ENCODE results near the gene ZNF423.

Gene ZNF423

DNA sequence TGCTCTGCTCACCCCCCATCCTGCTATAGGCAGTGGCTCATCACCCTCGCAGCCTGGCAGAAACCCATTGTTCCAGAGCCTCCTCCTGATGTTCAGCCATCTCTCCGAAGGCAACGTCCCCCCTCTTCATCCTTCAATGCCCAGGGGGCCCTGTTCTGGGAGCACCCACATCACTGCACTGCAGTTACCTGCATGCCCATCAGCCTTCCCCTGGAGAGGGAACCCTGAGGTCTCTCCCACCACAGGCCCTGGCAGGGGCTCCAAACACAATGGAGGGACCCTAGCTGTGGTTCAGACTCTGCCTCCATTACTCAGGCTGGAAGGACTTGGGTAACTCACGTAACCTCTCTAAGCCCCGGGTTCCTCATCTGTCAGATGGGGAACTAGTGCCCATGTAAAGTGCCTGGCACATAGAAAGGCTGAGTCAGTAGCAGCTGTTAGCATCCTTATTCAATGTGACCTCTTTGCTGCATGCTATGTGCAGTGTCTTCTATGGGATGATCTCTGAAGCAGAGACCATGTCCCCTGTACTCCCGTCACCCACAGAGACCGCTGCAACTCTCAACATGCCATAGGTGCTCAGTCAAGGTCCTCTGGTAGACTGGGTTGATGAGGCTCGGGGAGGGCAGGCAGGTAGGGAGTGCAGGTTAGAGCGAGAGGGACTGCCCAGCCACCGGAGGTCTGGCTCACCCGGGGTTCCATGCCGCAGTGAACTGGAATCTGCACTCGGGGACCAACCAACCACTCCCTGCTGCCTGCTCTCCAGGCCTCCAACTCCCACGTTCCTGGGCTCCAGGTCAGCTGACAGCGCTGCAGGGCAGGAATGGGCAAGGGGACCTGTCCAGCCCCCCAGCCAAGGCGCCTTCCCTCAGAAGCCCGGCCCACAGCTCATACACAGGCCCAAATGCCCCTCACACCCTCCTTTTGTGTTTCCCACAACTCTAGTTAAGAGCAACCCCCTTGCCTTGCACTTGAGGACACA, 233.2 kb downstream of the ZNF423 start:
- Histone ChIP-seq H3K27me3 (ENCODE audit: control insufficient read depth in 2 of 2, insufficient read depth in 2 of 2, low read length in 2 of 2) (no peaks in the 10 kb centered on the region), H3K9me3 (ENCODE audit: control insufficient read depth in 2 of 2, low read length in 2 of 2) (no peaks in the 10 kb centered on the region), H3K27ac (ENCODE audit: low read depth in 2 of 2, low read length in 2 of 2) (no peak overlapping the region), H3K9ac (ENCODE audit: low read depth in 1 of 2, low read length in 2 of 2) (no peak overlapping the region), H3K36me3 (ENCODE audit: control insufficient read depth in 2 of 2, insufficient read depth in 2 of 2, low read length in 2 of 2) (no peaks in the 10 kb centered on the region), H3K4me3 (ENCODE audit: low read length in 2 of 2) (no peak overlapping the region), H3K4me1 (ENCODE audit: control insufficient read depth in 2 of 2, insufficient read depth in 2 of 2, low read length in 2 of 2) (no peaks in the 10 kb centered on the region)

DNA sequence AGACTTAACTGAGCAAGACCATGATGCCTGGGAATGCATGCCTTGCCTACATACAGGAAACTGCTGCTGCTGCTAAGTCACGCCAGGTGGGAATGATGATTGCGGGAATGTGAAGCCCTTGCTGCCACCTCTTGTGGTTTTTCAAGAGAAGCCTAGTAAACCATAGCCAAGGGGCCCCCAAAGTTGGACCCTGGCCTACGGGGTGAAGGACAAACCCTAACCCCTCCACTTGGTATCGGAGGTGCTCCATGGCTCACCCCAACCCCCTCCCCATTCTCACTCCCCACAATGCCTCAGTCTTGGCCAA, 233.9 kb downstream of the ZNF423 start:
- Histone ChIP-seq H3K27me3 (ENCODE audit: control insufficient read depth in 2 of 2, insufficient read depth in 2 of 2, low read length in 2 of 2) (no peaks in the 10 kb centered on the region), H3K4me3 (ENCODE audit: low read length in 2 of 2) (no peak overlapping the region), H3K9me3 (ENCODE audit: control insufficient read depth in 2 of 2, low read length in 2 of 2) (no peaks in the 10 kb centered on the region), H3K4me1 (ENCODE audit: control insufficient read depth in 2 of 2, insufficient read depth in 2 of 2, low read length in 2 of 2) (no peaks in the 10 kb centered on the region), H3K36me3 (ENCODE audit: control insufficient read depth in 2 of 2, insufficient read depth in 2 of 2, low read length in 2 of 2) (no peaks in the 10 kb centered on the region), H3K27ac (ENCODE audit: low read depth in 2 of 2, low read length in 2 of 2) (no peak overlapping the region), H3K9ac (ENCODE audit: low read depth in 1 of 2, low read length in 2 of 2) (no peak overlapping the region)

DNA sequence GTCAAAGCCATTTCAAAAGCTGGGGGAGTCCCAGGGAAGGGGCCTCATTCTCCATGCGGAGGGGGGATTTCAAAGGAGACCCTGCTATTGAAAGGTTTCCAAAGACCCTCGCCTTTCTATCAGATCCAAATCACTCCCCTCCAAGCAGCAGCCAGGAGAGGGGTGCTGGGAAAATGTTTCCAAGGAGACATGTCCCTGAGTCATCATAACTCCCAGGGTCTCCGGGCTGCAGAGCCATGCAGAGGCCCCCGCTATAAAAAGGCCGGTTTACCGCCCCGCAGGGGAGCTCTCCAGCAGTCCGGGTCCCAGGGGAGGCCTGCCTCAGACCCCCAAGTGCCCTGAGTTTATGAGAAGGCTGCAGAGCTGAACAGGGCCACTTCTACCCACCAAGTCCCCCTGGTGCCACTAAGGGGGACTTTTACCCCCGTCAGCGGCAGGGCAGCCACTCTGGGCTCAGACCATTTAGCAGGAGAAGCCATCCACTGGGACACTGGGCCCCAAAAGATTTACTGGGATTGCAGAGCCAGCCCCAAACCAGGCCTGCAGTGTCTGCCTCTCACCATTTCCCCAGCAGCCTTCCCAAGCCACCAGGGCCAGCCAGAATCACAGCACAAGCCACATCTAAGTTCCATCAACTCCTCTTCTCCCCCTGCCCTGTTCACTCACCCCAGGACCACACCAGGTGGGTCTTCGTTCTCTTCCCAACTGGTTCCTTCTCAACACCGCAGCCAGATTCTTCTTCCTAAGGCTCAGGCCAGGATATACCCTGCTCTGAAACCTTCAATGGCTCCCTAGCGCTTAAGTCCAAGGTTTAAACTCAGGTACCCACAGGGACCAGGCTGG, 234.4 kb downstream of the ZNF423 start:
- Histone ChIP-seq H3K27ac (ENCODE audit: low read depth in 2 of 2, low read length in 2 of 2) (no peak overlapping the region), H3K9ac (ENCODE audit: low read depth in 1 of 2, low read length in 2 of 2) (no peak overlapping the region), H3K4me3 (ENCODE audit: low read length in 2 of 2) (no peak overlapping the region), H3K27me3 (ENCODE audit: control insufficient read depth in 2 of 2, insufficient read depth in 2 of 2, low read length in 2 of 2) (no peaks in the 10 kb centered on the region), H3K36me3 (ENCODE audit: control insufficient read depth in 2 of 2, insufficient read depth in 2 of 2, low read length in 2 of 2) (no peaks in the 10 kb centered on the region), H3K9me3 (ENCODE audit: control insufficient read depth in 2 of 2, low read length in 2 of 2) (no peaks in the 10 kb centered on the region), H3K4me1 (ENCODE audit: control insufficient read depth in 2 of 2, insufficient read depth in 2 of 2, low read length in 2 of 2) (no peaks in the 10 kb centered on the region)

- Histone ChIP-seq H3K36me3 (ENCODE audit: control insufficient read depth in 2 of 2, insufficient read depth in 2 of 2, low read length in 2 of 2) (no peaks in the 10 kb centered on the region), H3K27me3 (ENCODE audit: control insufficient read depth in 2 of 2, insufficient read depth in 2 of 2, low read length in 2 of 2) (no peaks in the 10 kb centered on the region), H3K9ac (ENCODE audit: low read depth in 1 of 2, low read length in 2 of 2) (no peak overlapping the region), H3K9me3 (ENCODE audit: control insufficient read depth in 2 of 2, low read length in 2 of 2) (no peaks in the 10 kb centered on the region), H3K27ac (ENCODE audit: low read depth in 2 of 2, low read length in 2 of 2) (no peak overlapping the region), H3K4me3 (ENCODE audit: low read length in 2 of 2) (no peak overlapping the region), H3K4me1 (ENCODE audit: control insufficient read depth in 2 of 2, insufficient read depth in 2 of 2, low read length in 2 of 2) (no peaks in the 10 kb centered on the region)
Observed at GRCh38 chr16:49620869-49621240, 235.1 kb downstream of the ZNF423 start.

DNA sequence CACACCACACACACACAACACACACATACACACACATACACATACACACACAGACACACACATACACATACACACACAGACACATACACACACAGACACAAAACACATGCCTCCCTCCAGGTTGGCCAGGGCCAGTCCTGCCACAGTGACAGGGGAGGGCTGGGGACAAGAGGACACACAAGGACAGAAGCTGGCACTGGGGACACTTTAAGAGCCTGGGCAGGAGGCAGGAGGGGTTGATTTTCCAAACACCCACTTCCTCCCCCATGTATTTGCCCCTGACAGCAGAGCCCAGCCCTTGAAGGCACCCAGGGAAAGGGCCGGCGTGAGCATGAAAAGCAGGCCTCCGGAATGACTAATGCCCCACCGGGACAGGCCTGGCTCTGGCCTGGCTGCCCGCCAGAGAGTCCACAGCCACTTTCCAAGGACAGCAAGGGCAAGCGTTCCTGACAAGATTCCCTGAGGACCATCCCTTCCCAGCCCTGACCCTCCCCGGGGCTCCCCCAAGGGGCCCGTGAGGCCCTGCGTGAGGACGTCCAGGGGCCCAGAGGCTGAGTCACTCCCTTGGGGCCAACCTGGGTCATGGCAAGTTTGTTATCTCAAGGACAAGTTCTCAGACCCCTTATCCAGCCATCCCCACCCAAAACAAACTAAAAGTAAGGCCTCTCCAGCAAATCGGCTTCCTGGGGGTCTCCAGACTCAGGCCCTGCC, 235.6 kb downstream of the ZNF423 start:
- H3K27ac ChIP-seq (ENCODE audit: low read depth in 2 of 2, low read length in 2 of 2) = no peak overlapping the region
- no peak overlapping the region for H3K9ac ChIP-seq (ENCODE audit: low read depth in 1 of 2, low read length in 2 of 2)

DNA sequence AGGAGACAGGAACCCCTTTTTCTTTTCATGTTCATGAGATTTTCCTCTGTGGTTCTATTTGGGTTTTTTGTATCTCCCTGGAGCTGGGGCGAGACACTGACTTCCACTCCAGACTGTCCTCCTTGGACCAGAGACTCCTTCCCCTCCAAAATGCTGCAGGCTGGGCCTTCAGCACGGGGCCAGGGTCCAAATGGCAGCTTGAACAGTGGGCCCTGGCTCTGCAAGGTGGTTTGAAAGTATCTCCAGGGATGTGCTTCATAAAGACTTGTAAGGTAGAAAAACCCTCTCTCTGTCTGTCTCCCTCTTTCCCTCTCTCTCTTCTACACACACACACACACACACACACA, 236.1 kb downstream of the ZNF423 start:
- Histone ChIP-seq H3K9me3 (ENCODE audit: control insufficient read depth in 2 of 2, low read length in 2 of 2) (no peaks in the 10 kb centered on the region), H3K27ac (ENCODE audit: low read depth in 2 of 2, low read length in 2 of 2) (no peak overlapping the region), H3K36me3 (ENCODE audit: control insufficient read depth in 2 of 2, insufficient read depth in 2 of 2, low read length in 2 of 2) (no peaks in the 10 kb centered on the region), H3K4me1 (ENCODE audit: control insufficient read depth in 2 of 2, insufficient read depth in 2 of 2, low read length in 2 of 2) (no peaks in the 10 kb centered on the region), H3K4me3 (ENCODE audit: low read length in 2 of 2) (no peak overlapping the region), H3K27me3 (ENCODE audit: control insufficient read depth in 2 of 2, insufficient read depth in 2 of 2, low read length in 2 of 2) (no peaks in the 10 kb centered on the region), H3K9ac (ENCODE audit: low read depth in 1 of 2, low read length in 2 of 2) (no peak overlapping the region)

More for the DNA sequence above, 235.6 kb downstream of the ZNF423 start:
- Histone ChIP-seq H3K4me1 (ENCODE audit: control insufficient read depth in 2 of 2, insufficient read depth in 2 of 2, low read length in 2 of 2) (no peaks in the 10 kb centered on the region), H3K4me3 (ENCODE audit: low read length in 2 of 2) (no peak overlapping the region), H3K27me3 (ENCODE audit: control insufficient read depth in 2 of 2, insufficient read depth in 2 of 2, low read length in 2 of 2) (no peaks in the 10 kb centered on the region), H3K36me3 (ENCODE audit: control insufficient read depth in 2 of 2, insufficient read depth in 2 of 2, low read length in 2 of 2) (no peaks in the 10 kb centered on the region), H3K9me3 (ENCODE audit: control insufficient read depth in 2 of 2, low read length in 2 of 2) (no peaks in the 10 kb centered on the region)

DNA sequence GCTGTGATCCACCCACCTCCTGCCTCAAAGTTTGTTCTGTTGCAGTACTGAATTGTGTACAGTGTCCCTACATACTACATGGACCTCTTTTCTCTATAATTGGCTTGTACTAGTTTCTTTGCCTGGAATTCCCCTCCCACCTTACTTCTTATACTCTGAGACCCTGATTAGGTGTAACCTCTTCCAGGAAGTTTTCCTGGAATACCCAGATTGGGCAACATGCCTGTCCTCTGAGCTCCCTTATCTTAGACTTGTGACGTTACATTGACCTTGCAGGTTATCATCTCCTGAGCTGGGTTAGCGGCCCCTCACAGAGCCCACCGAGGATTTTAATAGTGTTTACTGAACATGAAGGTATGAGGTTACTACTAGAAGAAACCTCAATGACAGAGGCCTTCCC, 237.0 kb downstream of the ZNF423 start:
- Histone ChIP-seq H3K27me3 (ENCODE audit: control insufficient read depth in 2 of 2, insufficient read depth in 2 of 2, low read length in 2 of 2) (no peaks in the 10 kb centered on the region), H3K4me3 (ENCODE audit: low read length in 2 of 2) (no peak overlapping the region), H3K9me3 (ENCODE audit: control insufficient read depth in 2 of 2, low read length in 2 of 2) (no peaks in the 10 kb centered on the region), H3K9ac (ENCODE audit: low read depth in 1 of 2, low read length in 2 of 2) (no peak overlapping the region), H3K36me3 (ENCODE audit: control insufficient read depth in 2 of 2, insufficient read depth in 2 of 2, low read length in 2 of 2) (no peaks in the 10 kb centered on the region), H3K27ac (ENCODE audit: low read depth in 2 of 2, low read length in 2 of 2) (no peak overlapping the region), H3K4me1 (ENCODE audit: control insufficient read depth in 2 of 2, insufficient read depth in 2 of 2, low read length in 2 of 2) (no peaks in the 10 kb centered on the region)

GRCh38 chr16:49617710-49618330, 238.1 kb downstream of the ZNF423 start:
- no peaks in the 10 kb centered on the region for H3K4me1 ChIP-seq (ENCODE audit: control insufficient read depth in 2 of 2, insufficient read depth in 2 of 2, low read length in 2 of 2)
- no peak overlapping the region for H3K27ac ChIP-seq (ENCODE audit: low read depth in 2 of 2, low read length in 2 of 2)
- H3K4me3 ChIP-seq (ENCODE audit: low read length in 2 of 2) = no peak overlapping the region
- H3K36me3 ChIP-seq (ENCODE audit: control insufficient read depth in 2 of 2, insufficient read depth in 2 of 2, low read length in 2 of 2) = no peaks in the 10 kb centered on the region
- H3K9ac ChIP-seq (ENCODE audit: low read depth in 1 of 2, low read length in 2 of 2) = no peak overlapping the region
- no peaks in the 10 kb centered on the region for H3K27me3 ChIP-seq (ENCODE audit: control insufficient read depth in 2 of 2, insufficient read depth in 2 of 2, low read length in 2 of 2)
- H3K9me3 ChIP-seq (ENCODE audit: control insufficient read depth in 2 of 2, low read length in 2 of 2) = no peaks in the 10 kb centered on the region

GRCh38 chr16:49617016-49617629, 238.8 kb downstream of the ZNF423 start:
- Histone ChIP-seq H3K4me1 (ENCODE audit: control insufficient read depth in 2 of 2, insufficient read depth in 2 of 2, low read length in 2 of 2) (no peaks in the 10 kb centered on the region), H3K36me3 (ENCODE audit: control insufficient read depth in 2 of 2, insufficient read depth in 2 of 2, low read length in 2 of 2) (no peaks in the 10 kb centered on the region), H3K27me3 (ENCODE audit: control insufficient read depth in 2 of 2, insufficient read depth in 2 of 2, low read length in 2 of 2) (no peaks in the 10 kb centered on the region), H3K9ac (ENCODE audit: low read depth in 1 of 2, low read length in 2 of 2) (no peak overlapping the region), H3K27ac (ENCODE audit: low read depth in 2 of 2, low read length in 2 of 2) (no peak overlapping the region), H3K9me3 (ENCODE audit: control insufficient read depth in 2 of 2, low read length in 2 of 2) (no peaks in the 10 kb centered on the region), H3K4me3 (ENCODE audit: low read length in 2 of 2) (no peak overlapping the region)
